Neuron (in vitro differentiated cells): ENCODE data around the gene GCNA.
"Not testable (repeated sequence)": the region's sequence is repeated elsewhere in the genome, so short reads cannot be mapped to it uniquely, and the experiment has no call there.

Experiments used
- H2AFZ ChIP-seq: one replicate; pipeline ENCODE4 v1.6.1; 2013; ENCODE audit warnings: low read depth, mild to moderate bottlenecking, inconsistent platforms, low read length, moderate library complexity
- H3K27me3 ChIP-seq: one replicate; pipeline ENCODE4 v1.6.1; 2013; ENCODE audit warnings: low read length; ENCODE audit not compliant: insufficient read depth
- H3K36me3 ChIP-seq: one replicate; pipeline ENCODE4 v1.6.1; 2013; ENCODE audit warnings: low read length; ENCODE audit not compliant: insufficient read depth
- H3K4me1 ChIP-seq: one replicate; pipeline ENCODE4 v1.6.1; 2013; ENCODE audit warnings: low read length; ENCODE audit not compliant: insufficient read depth
- H3K4me3 ChIP-seq: 2 replicates; pipeline ENCODE4 v1.5.1; 2013; ENCODE audit warnings: mild to moderate bottlenecking, low read length, moderate library complexity
- H3K9me3 ChIP-seq: one replicate; pipeline ENCODE4 v1.6.1; 2013; ENCODE audit warnings: low read length

GCNA gene

DNA sequence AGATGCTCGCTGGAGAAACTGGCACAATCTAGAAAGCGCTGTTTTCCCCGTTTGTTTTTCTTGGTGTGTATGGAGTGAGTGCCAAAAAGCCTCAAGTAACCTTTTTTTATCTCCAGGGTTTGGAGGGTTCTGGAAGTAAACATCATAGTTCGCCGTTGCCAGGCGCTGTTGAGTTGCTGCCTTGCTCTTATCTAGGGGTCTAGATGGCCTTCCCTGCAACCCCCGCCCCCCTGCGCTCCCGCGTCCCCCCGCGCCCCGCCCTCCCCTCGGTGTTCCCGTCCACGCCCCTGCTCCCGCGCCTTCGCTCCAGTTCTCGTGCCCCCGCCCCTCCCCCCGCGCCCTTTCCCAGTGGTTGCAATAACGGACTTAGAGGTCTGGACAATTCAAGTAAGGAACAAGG lies 555 bp upstream of the GCNA start:
- Histone ChIP-seq H2AFZ (no peak overlapping the region), H3K27me3 (no peaks in the 10 kb centered on the region), H3K4me3 (no peak overlapping the region), H3K9me3 (no peaks in the 10 kb centered on the region), H3K4me1 (no peaks in the 10 kb centered on the region), H3K36me3 (peaks cover 30% of the 10 kb centered on the region)

DNA sequence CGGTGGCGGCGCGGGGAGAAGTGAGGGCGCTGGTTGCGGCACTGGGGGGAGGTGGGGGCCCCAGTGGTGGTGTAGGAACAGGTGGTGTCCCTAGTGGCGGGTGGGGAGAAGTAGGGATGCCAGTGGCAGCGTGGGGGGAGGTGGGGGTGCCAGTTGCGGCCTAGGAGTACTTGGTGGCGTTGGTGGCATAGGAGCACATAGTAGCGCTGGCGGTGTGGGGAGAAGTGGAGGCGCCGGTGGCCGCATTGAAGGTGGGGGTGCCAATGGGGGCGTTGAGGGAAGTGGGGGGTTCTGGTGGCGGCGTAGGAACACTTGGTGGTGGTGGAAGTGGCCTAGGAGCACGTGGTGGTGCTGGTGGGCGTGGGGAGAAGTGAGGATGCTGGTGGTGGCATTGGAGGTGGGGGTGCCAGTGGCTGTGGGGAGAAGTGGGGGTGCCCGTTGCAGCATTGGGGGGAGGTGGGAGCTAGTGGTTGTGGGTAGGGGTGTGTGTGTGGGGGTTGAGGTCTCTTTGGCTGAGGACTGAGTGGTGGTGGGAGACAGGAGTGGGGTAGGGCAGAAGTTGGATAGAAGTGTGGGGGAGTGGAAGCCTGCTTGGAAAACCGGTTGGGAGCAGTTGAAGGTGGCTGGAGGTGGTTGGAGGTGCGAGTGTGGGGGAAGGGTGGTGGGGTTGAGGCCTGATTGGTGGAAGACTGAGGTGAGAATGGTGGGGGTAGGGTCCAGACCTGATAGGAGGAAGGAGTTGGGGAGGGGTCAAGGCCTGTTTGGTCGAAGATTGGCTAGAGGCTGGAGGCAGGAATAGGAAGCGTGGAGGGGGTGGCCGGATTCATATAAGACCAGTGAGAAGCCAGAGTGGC lies 1.1 kb downstream of the GCNA start:
- Histone ChIP-seq H3K9me3 (no peaks in the 10 kb centered on the region), H3K27me3 (no peaks in the 10 kb centered on the region), H2AFZ (no peak overlapping the region), H3K36me3 (peaks cover 13% of the 10 kb centered on the region), H3K4me1 (no peaks in the 10 kb centered on the region), H3K4me3 (no peak overlapping the region)

DNA sequence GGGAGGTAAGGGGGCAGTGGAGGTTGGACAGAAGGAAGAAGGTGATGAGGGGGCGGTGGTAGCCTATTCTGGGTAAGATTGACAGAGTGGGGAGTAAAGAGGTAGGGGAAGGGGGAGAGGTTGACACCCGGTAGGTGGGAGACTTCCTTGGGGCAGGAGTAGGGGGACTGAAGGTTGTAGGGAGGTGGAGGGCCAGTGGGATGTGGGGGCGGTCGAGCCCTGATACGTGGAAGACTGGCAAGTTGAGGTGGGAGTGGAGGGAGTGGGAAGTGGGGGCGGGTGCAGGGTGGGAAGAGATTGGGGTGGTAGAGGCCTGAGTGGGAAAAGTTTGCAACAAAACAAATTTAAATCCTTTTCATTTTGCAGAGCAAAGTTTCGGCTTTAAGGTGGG lies 1.7 kb downstream of the GCNA start:
- no peaks in the 10 kb centered on the region for H3K9me3 ChIP-seq
- H3K36me3 ChIP-seq = peaks cover 11% of the 10 kb centered on the region
- no peaks in the 10 kb centered on the region for H3K27me3 ChIP-seq
- no peak overlapping the region for H2AFZ ChIP-seq
- H3K4me3 ChIP-seq = no peak overlapping the region
- no peaks in the 10 kb centered on the region for H3K4me1 ChIP-seq

DNA sequence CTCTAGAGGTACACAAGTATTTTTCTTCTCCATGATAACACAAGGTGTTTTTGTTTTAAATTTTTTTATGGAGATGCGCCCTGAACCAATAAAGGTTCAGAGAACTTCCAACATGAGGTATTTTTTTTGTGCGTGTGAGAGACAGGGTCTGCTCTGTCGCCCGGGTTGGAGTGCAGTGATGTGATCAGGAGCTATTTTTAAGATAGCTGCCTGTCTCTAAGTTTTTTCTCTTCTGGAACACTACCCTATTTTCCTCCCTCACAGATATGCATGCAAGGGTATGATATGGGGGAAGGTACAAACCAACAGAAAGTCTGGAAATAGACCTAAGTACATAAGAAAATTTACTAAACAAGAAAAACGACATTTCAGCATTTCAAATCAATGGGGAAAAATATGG lies 3.0 kb downstream of the GCNA start:
- no peaks in the 10 kb centered on the region for H3K27me3 ChIP-seq
- no peak overlapping the region for H3K4me3 ChIP-seq
- H3K36me3 ChIP-seq = peaks cover 2% of the 10 kb centered on the region
- no peak overlapping the region for H2AFZ ChIP-seq
- H3K9me3 ChIP-seq = no peaks in the 10 kb centered on the region
- H3K4me1 ChIP-seq = no peaks in the 10 kb centered on the region

DNA sequence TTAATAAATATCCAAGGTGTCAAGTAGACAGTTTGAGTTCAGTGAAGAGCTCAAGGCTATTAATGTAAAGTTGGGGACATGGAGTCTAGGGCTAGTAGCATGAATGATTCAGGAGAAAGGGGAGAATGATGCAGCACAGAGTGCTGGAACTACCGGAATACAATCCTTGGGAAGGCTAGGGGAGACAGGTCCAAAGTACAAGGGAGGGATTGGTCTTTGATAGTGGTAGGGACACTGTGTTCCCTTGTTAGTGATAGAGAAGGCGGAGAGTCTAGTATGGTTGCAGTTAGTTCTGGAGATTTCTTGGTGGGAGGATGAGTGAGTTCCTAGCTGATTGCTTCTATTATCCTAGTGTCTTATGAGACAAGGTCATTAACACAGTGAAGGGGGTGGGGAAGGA lies 8.7 kb downstream of the GCNA start:
- no peaks in the 10 kb centered on the region for H3K27me3 ChIP-seq
- no peak overlapping the region for H2AFZ ChIP-seq
- no peaks in the 10 kb centered on the region for H3K9me3 ChIP-seq
- H3K4me3 ChIP-seq = no peak overlapping the region
- H3K4me1 ChIP-seq = no peaks in the 10 kb centered on the region
- no peaks in the 10 kb centered on the region for H3K36me3 ChIP-seq

DNA sequence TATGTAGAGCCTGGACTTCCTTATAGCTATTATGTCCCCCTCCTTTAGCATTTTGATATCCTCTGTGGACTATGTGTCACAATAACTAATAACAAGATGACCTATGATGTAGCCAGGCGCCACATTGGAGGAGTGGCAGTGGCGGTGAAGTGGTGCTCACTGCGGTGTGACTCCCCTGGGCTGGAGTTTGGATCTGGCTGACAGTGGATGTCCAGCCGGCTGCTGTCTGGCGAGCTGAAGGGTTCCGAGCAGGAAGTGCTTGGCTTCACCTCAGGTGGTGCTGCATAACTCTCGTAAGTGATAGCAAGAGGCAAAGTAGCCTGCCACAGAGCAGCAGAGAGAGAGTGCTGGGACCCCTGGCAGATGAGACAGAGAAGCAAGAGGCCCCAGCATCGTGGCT lies 15.0 kb downstream of the GCNA start:
- H3K36me3 ChIP-seq, H3K4me1 ChIP-seq, H2AFZ ChIP-seq, H3K27me3 ChIP-seq, H3K4me3 ChIP-seq, H3K9me3 ChIP-seq: not testable (repeated sequence)

DNA sequence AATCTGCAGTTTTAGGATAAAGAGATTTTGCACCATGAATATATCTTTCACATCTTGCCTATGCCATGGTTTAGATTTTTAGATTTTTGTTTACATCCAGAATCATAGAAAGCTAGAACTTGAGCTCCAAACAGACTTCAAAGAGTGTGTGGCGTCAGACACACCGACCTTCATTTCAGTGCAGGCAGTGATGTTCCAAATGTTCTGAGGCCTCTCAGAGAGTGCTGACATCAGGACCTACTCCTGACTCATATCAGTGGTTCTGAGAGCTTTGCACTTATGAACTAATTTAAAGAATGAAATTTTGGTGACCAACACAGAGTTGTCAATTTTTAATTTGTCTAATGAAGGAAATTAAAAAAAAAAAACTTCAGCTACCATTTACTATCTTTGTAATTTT lies 21.7 kb downstream of the GCNA start:
- Histone ChIP-seq H3K27me3 (no peaks in the 10 kb centered on the region), H3K4me3 (no peak overlapping the region), H2AFZ (no peak overlapping the region), H3K36me3 (peaks cover 31% of the 10 kb centered on the region), H3K4me1 (no peaks in the 10 kb centered on the region), H3K9me3 (peaks cover 8% of the 10 kb centered on the region)

DNA sequence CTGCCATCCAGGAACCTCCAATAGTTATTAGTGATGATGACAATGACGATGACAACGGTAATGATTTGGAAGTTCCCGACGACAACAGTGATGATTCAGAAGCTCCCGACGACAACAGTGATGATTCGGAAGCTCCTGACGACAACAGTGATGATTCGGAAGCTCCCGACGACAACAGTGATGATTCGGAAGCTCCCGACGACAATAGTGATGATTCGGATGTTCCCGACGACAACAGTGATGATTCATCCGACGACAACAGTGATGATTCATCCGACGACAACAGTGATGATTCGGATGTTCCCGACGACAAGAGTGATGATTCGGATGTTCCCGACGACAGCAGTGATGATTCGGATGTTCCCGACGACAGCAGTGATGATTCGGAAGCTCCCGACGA lies 25.4 kb downstream of the GCNA start:
- no peaks in the 10 kb centered on the region for H3K4me1 ChIP-seq
- peaks cover 40% of the 10 kb centered on the region for H3K36me3 ChIP-seq
- no peaks in the 10 kb centered on the region for H3K27me3 ChIP-seq
- H2AFZ ChIP-seq = no peak overlapping the region
- no peak overlapping the region for H3K4me3 ChIP-seq
- H3K9me3 ChIP-seq = peaks cover 8% of the 10 kb centered on the region

DNA sequence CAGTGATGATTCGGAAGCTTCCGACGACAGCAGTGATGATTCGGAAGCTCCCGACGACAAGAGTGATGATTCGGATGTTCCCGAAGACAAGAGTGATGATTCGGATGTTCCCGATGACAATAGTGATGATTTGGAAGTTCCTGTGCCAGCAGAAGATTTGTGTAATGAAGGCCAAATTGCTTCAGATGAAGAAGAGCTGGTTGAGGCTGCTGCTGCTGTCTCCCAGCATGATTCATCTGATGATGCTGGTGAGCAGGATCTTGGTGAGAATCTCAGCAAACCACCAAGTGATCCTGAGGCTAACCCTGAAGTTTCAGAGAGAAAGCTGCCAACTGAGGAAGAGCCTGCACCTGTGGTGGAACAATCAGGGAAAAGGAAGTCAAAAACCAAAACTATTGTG lies 25.9 kb downstream of the GCNA start:
- no peaks in the 10 kb centered on the region for H3K4me1 ChIP-seq
- H2AFZ ChIP-seq = no peak overlapping the region
- no peak overlapping the region for H3K4me3 ChIP-seq
- no peaks in the 10 kb centered on the region for H3K27me3 ChIP-seq
- H3K36me3 ChIP-seq = peaks cover 43% of the 10 kb centered on the region
- H3K9me3 ChIP-seq = peaks cover 8% of the 10 kb centered on the region

DNA sequence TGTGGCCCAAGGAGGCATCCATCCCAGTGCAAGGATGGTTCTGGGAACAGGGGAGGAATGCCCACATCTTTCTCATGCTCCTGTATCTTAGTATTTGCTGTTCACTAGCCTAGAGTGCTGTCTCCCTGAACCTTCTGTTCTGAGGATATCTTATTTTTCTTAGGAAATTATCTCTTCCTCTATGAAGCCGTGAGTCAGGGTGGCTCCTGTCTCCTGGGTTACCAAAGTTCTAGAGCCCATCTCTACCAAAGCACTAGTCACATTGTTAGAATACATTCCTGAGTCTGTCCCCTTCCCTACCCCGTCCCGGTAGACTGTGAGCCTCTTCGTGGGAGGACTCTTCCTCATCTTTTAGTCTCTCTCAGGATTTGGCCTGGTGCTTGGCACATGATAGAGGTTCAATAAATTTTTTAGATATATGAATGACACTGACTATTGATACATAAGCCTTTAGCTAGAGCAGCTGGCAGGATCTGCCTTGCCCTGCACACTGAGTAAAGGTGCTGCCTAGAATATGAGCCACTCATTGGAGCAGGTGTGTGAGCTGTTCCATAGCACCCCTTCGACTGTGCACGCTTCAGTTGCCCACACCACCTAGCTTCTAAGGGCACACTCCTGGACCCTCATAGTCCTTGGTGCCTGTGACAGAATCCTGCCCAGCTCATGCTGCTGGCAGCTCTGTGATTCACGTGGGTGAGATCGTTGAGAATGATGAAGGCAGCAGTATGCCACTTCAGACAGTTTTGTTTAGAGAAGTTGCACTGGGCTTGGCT lies 26.7 kb downstream of the GCNA start:
- H2AFZ ChIP-seq = no peak overlapping the region

DNA sequence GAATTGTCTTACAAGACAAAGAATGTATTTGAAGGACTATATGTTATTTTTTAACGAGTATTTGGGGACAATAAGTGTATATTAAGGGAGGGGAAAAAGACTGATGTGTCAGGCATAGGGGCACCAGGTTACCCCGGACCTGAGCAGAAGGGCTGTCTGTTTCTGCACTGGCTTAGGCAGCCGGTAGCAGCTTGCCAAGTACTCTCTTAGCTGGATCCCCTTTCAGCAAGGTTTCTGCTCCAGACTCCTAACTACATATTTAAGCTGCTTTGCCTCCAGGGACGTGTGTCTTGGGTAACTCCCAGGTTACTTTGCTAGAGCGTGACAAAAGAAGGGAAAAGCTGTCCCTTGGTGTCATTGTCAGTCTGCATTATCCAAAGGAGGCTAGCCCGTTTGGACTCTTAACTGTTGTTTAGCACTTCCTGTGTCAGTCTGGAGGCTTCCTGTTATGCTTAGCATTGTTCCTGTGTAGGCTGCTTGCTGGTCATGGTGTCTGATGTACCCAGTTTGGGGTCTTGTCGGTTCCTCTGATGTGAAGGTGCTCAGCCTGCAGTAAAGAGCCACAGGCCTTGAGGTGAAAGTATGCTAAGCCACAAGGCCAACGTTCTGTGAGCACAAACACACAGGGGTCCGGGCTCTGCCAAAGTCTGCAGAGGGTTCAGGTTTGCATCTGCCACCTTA lies 28.4 kb downstream of the GCNA start:
- Histone ChIP-seq H3K36me3 (peaks cover 42% of the 10 kb centered on the region), H3K9me3 (peaks cover 8% of the 10 kb centered on the region), H3K4me3 (no peak overlapping the region)

More for the DNA sequence above, 26.7 kb downstream of the GCNA start:
- Histone ChIP-seq H3K4me3 (no peak overlapping the region), H3K9me3 (peaks cover 8% of the 10 kb centered on the region), H3K4me1 (no peaks in the 10 kb centered on the region), H3K27me3 (no peaks in the 10 kb centered on the region), H3K36me3 (peaks cover 47% of the 10 kb centered on the region)

DNA sequence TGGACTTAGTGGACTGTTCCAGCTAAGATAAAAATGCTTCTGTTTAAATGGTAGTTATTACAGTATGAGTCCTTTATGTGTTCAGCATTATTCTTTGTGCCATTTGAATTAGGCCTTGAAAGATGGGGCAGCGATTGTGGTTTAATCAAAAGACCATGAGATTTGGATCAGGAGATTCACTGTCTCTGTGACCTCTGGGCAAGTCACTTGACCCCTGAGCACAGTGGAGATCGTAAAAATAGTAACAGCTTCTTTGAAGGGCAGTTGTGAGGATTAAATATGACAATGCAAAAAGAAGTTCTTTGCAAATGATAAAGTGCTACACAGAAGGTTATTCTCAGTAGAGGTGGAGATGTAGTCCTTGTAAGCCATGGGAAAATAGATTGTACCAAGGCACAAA lies 29.3 kb downstream of the GCNA start:
- peaks cover 45% of the 10 kb centered on the region for H3K36me3 ChIP-seq
- H3K4me1 ChIP-seq = no peaks in the 10 kb centered on the region
- H3K27me3 ChIP-seq = no peaks in the 10 kb centered on the region
- H3K4me3 ChIP-seq = no peak overlapping the region
- peaks cover 8% of the 10 kb centered on the region for H3K9me3 ChIP-seq
- no peak overlapping the region for H2AFZ ChIP-seq

More for the DNA sequence above, 28.4 kb downstream of the GCNA start:
- Histone ChIP-seq H3K27me3 (no peaks in the 10 kb centered on the region), H2AFZ (no peak overlapping the region), H3K4me1 (no peaks in the 10 kb centered on the region)

DNA sequence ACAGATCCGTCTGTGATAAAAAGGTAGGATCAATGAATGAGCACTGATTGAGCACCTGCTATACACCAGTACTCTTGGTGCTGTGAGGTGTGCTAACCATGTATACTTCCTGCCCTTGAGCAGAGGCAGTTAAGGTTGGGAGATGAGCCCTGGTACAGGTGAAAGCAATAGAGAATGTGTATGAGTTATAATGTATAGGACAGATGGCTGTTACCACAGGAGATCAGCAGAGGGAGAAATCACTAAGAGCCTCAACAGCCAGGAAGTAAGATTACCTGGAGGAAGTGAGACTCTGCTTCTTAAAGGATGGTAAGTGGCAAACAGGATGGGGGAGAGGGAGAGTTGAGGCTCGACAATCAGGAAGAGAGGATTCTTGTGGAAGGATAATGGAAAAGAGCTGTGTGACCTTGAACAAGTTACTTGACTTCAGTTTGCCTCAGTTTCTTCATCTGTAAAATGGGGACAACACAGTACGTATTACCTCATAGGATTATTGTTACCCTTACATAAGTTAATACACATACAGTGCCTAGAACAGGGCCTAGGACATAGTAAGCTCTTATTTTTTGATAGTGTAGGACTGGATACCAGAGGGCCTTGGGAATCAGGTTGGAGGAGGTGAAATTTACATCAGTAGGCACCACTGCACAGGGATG lies 31.0 kb downstream of the GCNA start:
- no peaks in the 10 kb centered on the region for H3K27me3 ChIP-seq
- H3K9me3 ChIP-seq = peaks cover 2% of the 10 kb centered on the region
- peaks cover 45% of the 10 kb centered on the region for H3K36me3 ChIP-seq
- H3K4me1 ChIP-seq = no peaks in the 10 kb centered on the region
- H2AFZ ChIP-seq = no peak overlapping the region
- no peak overlapping the region for H3K4me3 ChIP-seq
